ENCODE measurements around the gene ERC1.

DNA sequence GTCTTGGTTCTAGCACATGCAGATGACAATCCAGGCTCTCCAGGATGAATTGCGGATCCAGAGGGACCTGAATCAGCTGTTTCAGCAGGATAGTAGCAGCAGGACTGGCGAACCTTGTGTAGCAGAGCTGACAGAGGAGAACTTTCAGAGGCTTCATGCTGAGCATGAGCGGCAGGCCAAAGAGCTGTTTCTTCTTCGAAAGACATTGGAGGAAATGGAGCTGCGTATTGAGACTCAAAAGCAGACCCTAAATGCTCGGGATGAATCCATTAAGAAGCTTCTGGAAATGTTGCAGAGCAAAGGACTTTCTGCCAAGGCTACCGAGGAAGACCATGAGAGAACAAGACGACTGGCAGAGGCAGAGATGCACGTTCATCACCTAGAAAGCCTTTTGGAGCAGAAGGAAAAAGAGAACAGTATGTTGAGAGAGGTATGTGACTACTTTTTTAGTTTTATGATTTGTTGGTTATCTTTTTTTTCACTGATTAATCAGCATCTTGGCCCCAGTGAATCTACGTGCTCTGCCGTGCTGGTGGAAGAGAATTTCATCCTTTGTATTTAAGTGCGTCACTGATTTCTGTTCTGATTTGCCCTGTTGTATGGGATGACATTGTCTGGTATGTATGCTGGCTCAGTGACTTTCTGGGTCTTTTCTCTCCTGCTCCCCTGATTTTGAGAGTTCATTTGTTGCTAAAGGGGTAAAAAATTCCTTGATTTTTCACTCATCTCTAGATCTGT is 92.3 kb downstream of the ERC1 start:
- TF ChIP-seq POLR2AphosphoS5 (IDR thresholded peaks at IDR 0.05; ENCODE audit: borderline replicate concordance, low read depth, low read length) (no peak), EZH2 (IDR thresholded peaks at IDR 0.05) (no peak), FOXP2 (optimal IDR thresholded peaks at IDR 0.05; ENCODE audit: control extremely low read depth, extremely low read length, insufficient read depth) (no peak)
